HCT116 (cell line): Measurements from ENCODE around the gene C22orf39. TPM values are rescaled to one million over a fixed set of nuclear protein-coding genes. Genes with fewer than 3 reads are reported as not detected.

Experiments used
- ATAC-seq: fragments of 200-7000 bp; cut with Tn5 transposase; 2 replicates; pipeline ENCODE4 v1.9.1; 2020; ENCODE audit warnings: mild to moderate bottlenecking, moderate library complexity
- BruUV-seq: library from RNA; stranded (reverse); fragments of 400-500 nt; replicated peaks from 2 replicates; lab custom pipeline; 2021; lab: Mats Ljungman, UMichigan
- CTCF ChIA-PET: fragments of 300-600 bp; sonication (Branson Sonifier 250); formaldehyde crosslinking; loops from one replicate; lab custom pipeline; 2021; ENCODE audit warnings: antibody characterized with exemption; lab: Charles Lee
- POLR2A ChIA-PET: fragments of 300-600, 350-600 bp; sonication (Branson Sonifier 250); formaldehyde crosslinking; loops from one replicate; lab custom pipeline; 2021; ENCODE audit warnings: antibody characterized with exemption; lab: Charles Lee
- RAD21 ChIA-PET, 2 experiments: fragments of 300-600 bp; sonication (Branson Sonifier 250); formaldehyde crosslinking; loops; one replicate each; lab custom pipeline; 2023; ENCODE audit warnings: low total read pairs in 2 of 2; ENCODE audit not compliant: uncharacterized antibody in 2 of 2, unreplicated experiment in 2 of 2, low non-redundant PET in 1 of 2; lab: Charles Lee
- DNase-seq: peaks from one replicate; pipeline ENCODE4 v3.0.0-alpha.2; 2010; ENCODE audit warnings: low read depth, low spot score
- H2AFZ ChIP-seq: fragments of 200-600 bp; shearing (Covaris generic), sonication (generic); 2 replicates; pipeline ENCODE4 v1.6.1; 2017; ENCODE audit warnings: low read depth, mixed run types, mixed read lengths, antibody characterized with exemption, low read length; ENCODE audit not compliant: poor library complexity, severe bottlenecking
- H3K27ac ChIP-seq: 2 replicates; pipeline ENCODE4 v1.5.1; 2012; ENCODE audit warnings: low read depth, low read length
- H3K27me3 ChIP-seq: fragments of 200-600 bp; sonication (generic); 2 replicates; pipeline ENCODE4 v1.6.1; 2016; ENCODE audit warnings: mixed run types, low read length, mixed read lengths; ENCODE audit not compliant: insufficient read depth
- H3K36me3 ChIP-seq, 2 experiments: fragments of 200-500 bp in 1 of 2; fragments of 200-600 bp in 1 of 2; sonication (Bioruptor generic) in 1 of 2; sonication (generic) in 1 of 2; 2 replicates each; pipeline versions ENCODE4 v1.5.1 to v1.6.1; 2014 to 2016; ENCODE audit warnings: low read length in 2 of 2, inconsistent platforms in 1 of 2, mixed read lengths in 1 of 2, mixed run types in 1 of 2; ENCODE audit not compliant: insufficient read depth in 2 of 2, control insufficient read depth in 1 of 2
- H3K4me1 ChIP-seq, 2 experiments: fragments of 200-600 bp in 1 of 2; sonication (generic) in 1 of 2; 2 replicates each; pipeline versions ENCODE4 v1.5.1 to v1.6.1; 2012 to 2017; ENCODE audit warnings: low read length in 2 of 2, inconsistent platforms in 1 of 2, mild to moderate bottlenecking in 1 of 2, mixed read lengths in 1 of 2, mixed run types in 1 of 2, moderate library complexity in 1 of 2; ENCODE audit not compliant: insufficient read depth in 2 of 2, control insufficient read depth in 1 of 2
- H3K4me2 ChIP-seq: fragments of 200-600 bp; sonication (generic); 2 replicates; pipeline ENCODE4 v1.6.1; 2017; ENCODE audit warnings: mixed run types, low read length, mixed read lengths
- H3K4me3 ChIP-seq, 2 experiments: fragments of 200-600 bp in 1 of 2; sonication (generic) in 1 of 2; replicated peaks in 1 of 2; 2 replicates each; pipeline ENCODE4 v1.5.1; 2011 to 2016; ENCODE audit warnings: low read length in 2 of 2, control low read depth in 1 of 2, low read depth in 1 of 2, mild to moderate bottlenecking in 1 of 2, mixed read lengths in 1 of 2, mixed run types in 1 of 2
- H3K79me2 ChIP-seq: fragments of 200-600 bp; sonication (generic); 2 replicates; pipeline ENCODE4 v1.6.1; 2017; ENCODE audit warnings: mild to moderate bottlenecking, mixed run types, low read length, moderate library complexity, mixed read lengths; ENCODE audit not compliant: insufficient read depth
- H3K9ac ChIP-seq: fragments of 200-600 bp; sonication (generic); 2 replicates; pipeline ENCODE4 v1.6.1; 2016; ENCODE audit warnings: low read length, mixed read lengths
- H3K9me2 ChIP-seq: fragments of 200-600 bp; sonication (generic), shearing (Covaris generic); 2 replicates; pipeline ENCODE4 v1.6.1; 2017; ENCODE audit warnings: mixed run types, mild to moderate bottlenecking, moderate library complexity; ENCODE audit not compliant: insufficient read depth
- H3K9me3 ChIP-seq, 2 experiments: fragments of 200-500 bp in 1 of 2; fragments of 200-600 bp in 1 of 2; sonication (Bioruptor generic) in 1 of 2; sonication (generic) in 1 of 2; 2 replicates each; pipeline ENCODE4 v1.6.1; 2014 to 2017; ENCODE audit warnings: low read length in 2 of 2, mixed read lengths in 2 of 2, inconsistent platforms in 1 of 2, low read depth in 1 of 2, mild to moderate bottlenecking in 1 of 2, mixed run types in 1 of 2, moderate library complexity in 1 of 2; ENCODE audit not compliant: control insufficient read depth in 1 of 2, insufficient read depth in 1 of 2
- H4K20me1 ChIP-seq: fragments of 200-600 bp; sonication (generic), shearing (Covaris generic); 2 replicates; pipeline ENCODE4 v1.6.1; 2017; ENCODE audit warnings: mixed run types, mild to moderate bottlenecking, moderate library complexity; ENCODE audit not compliant: insufficient read depth
- ATF3 ChIP-seq: IDR thresholded peaks from 2 replicates; pipeline ENCODE4 v1.6.1; 2012
- CEBPB ChIP-seq: IDR thresholded peaks from 2 replicates; pipeline ENCODE4 v1.6.1; 2012; ENCODE audit warnings: low read depth
- EGR1 ChIP-seq: IDR thresholded peaks from 2 replicates; pipeline ENCODE4 v1.6.1; 2012; ENCODE audit warnings: low read depth
- ELF1 ChIP-seq: IDR thresholded peaks from 2 replicates; pipeline ENCODE4 v1.6.1; 2012; ENCODE audit warnings: low read depth, borderline replicate concordance
- EZH2 ChIP-seq: fragments of 200-600 bp; sonication (generic); IDR thresholded peaks from 2 replicates; pipeline ENCODE4 v1.6.1; 2017; ENCODE audit warnings: antibody characterized with exemption, mixed run types
- FOSL1 ChIP-seq: IDR thresholded peaks from 2 replicates; pipeline ENCODE4 v1.6.1; 2012; ENCODE audit warnings: low read depth
- JUND ChIP-seq: IDR thresholded peaks from 2 replicates; pipeline ENCODE4 v1.6.1; 2012
- POLR2AphosphoS5 ChIP-seq: IDR thresholded peaks from 2 replicates; pipeline ENCODE4 v1.6.1; 2011; ENCODE audit warnings: mild to moderate bottlenecking, low read depth, low read length, moderate library complexity
- RAD21 ChIP-seq: IDR thresholded peaks from 2 replicates; pipeline ENCODE4 v1.6.1; 2012; ENCODE audit warnings: low read depth, mild to moderate bottlenecking
- SIN3A ChIP-seq: IDR thresholded peaks from 2 replicates; pipeline ENCODE4 v1.6.1; 2012; ENCODE audit warnings: low read depth
- TCF7L2 ChIP-seq: IDR thresholded peaks from 2 replicates; pipeline ENCODE4 v1.7.0; 2011; ENCODE audit warnings: borderline replicate concordance, inconsistent platforms; ENCODE audit not compliant: insufficient read depth, insufficient read length; ENCODE audit errors: extremely low read depth
- YY1 ChIP-seq: IDR thresholded peaks from 2 replicates; pipeline ENCODE4 v1.6.1; 2011; ENCODE audit warnings: low read length, low read depth, moderate library complexity, mild to moderate bottlenecking; ENCODE audit not compliant: insufficient replicate concordance; ENCODE audit errors: extremely low read depth
- ZNF274 ChIP-seq: fragments of 200-500 bp; sonication (Bioruptor generic); IDR thresholded peaks from 2 replicates; pipeline ENCODE4 v1.6.1; 2014; ENCODE audit warnings: mild to moderate bottlenecking, low read depth, low read length, inconsistent platforms
- intact Hi-C: fragments of 100-400 bp; cut with micrococcal nuclease; formaldehyde crosslinking; loops from 2 replicates; pipeline ENCODE4 v1.10.0; 2022
- total RNA-seq: library from RNA; stranded (reverse); gene quantifications from one replicate; pipeline ENCODE4 v1.2.1, GENCODE V29; 2021; ENCODE audit not compliant: unreplicated experiment
- TF ChIP-seq, protein P1 (sequence below): IDR thresholded peaks from 2 replicates; pipeline ENCODE4 v1.6.1; 2012; ENCODE audit warnings: low read depth
- TF ChIP-seq, protein P2 (sequence below): IDR thresholded peaks from 2 replicates; pipeline ENCODE4 v1.6.1; 2011; ENCODE audit warnings: mild to moderate bottlenecking, low read length, moderate library complexity; ENCODE audit not compliant: insufficient replicate concordance; ENCODE audit errors: extremely low read depth

The C22orf39 gene
- total RNA-seq, 1 experiment from 2014 or later, result 17.7 TPM

DNA sequence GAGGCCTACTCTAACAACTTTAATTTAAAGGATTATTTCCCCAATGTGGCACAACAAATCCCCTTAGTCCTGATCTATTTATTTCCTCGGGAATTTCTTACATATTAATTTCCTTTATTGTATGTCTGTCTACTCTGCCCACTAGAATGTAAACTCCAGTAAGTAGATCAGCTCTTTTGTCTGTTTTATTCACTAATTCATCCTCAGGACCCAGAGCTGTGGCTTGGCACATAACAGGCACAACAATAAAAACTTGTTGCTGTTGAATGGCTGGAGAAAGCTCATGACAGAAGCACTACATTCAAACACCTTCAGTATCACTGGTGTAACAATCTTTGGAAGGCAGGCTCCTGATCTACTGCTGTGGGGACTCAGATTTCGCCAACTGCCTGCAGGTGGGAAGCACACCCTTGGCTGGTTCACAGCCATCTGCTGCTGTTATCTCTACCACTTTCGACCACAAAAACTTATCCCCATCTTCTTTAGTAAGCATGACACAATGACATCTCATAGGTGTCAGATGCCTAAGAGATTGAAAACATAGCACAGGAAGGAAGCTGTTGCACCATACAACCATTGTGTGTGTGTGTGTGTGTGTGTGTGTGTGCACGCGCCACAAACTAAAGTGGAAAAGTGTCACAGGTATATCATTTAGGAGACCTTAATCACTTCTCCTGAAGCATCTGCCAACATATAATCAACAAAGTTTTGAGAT is 27.9 kb downstream of the C22orf39 start:
- H2AFZ ChIP-seq, result no peak overlapping the region
- DNase-seq, result no peak
- no peaks in the 10 kb centered on the region for H3K9me2 ChIP-seq
- CTCF ChIA-PET, result no interaction called here
- no TSS peak for BruUV-seq
- no peaks in the 10 kb centered on the region for H3K36me3 ChIP-seq
- POLR2A ChIA-PET, result no interaction called here
- intact Hi-C loops, result no loop called here
- H3K4me2 ChIP-seq, result no peak overlapping the region
- H3K27me3 ChIP-seq, result no peaks in the 10 kb centered on the region
- TF ChIP-seq ELF1, result no peak
- TF ChIP-seq SIN3A, result no peak
- no peak for TF ChIP-seq POLR2AphosphoS5
- TF ChIP-seq, protein P1, sequence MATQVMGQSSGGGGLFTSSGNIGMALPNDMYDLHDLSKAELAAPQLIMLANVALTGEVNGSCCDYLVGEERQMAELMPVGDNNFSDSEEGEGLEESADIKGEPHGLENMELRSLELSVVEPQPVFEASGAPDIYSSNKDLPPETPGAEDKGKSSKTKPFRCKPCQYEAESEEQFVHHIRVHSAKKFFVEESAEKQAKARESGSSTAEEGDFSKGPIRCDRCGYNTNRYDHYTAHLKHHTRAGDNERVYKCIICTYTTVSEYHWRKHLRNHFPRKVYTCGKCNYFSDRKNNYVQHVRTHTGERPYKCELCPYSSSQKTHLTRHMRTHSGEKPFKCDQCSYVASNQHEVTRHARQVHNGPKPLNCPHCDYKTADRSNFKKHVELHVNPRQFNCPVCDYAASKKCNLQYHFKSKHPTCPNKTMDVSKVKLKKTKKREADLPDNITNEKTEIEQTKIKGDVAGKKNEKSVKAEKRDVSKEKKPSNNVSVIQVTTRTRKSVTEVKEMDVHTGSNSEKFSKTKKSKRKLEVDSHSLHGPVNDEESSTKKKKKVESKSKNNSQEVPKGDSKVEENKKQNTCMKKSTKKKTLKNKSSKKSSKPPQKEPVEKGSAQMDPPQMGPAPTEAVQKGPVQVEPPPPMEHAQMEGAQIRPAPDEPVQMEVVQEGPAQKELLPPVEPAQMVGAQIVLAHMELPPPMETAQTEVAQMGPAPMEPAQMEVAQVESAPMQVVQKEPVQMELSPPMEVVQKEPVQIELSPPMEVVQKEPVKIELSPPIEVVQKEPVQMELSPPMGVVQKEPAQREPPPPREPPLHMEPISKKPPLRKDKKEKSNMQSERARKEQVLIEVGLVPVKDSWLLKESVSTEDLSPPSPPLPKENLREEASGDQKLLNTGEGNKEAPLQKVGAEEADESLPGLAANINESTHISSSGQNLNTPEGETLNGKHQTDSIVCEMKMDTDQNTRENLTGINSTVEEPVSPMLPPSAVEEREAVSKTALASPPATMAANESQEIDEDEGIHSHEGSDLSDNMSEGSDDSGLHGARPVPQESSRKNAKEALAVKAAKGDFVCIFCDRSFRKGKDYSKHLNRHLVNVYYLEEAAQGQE, result no peak
- no peak for TF ChIP-seq JUND
- TF ChIP-seq CEBPB, result no peak
- TF ChIP-seq RAD21, result no peak
- no peak for TF ChIP-seq EGR1
- no peak for TF ChIP-seq FOSL1
- TF ChIP-seq EZH2, result no peak
- no peak for TF ChIP-seq ZNF274
- TF ChIP-seq, protein P2, sequence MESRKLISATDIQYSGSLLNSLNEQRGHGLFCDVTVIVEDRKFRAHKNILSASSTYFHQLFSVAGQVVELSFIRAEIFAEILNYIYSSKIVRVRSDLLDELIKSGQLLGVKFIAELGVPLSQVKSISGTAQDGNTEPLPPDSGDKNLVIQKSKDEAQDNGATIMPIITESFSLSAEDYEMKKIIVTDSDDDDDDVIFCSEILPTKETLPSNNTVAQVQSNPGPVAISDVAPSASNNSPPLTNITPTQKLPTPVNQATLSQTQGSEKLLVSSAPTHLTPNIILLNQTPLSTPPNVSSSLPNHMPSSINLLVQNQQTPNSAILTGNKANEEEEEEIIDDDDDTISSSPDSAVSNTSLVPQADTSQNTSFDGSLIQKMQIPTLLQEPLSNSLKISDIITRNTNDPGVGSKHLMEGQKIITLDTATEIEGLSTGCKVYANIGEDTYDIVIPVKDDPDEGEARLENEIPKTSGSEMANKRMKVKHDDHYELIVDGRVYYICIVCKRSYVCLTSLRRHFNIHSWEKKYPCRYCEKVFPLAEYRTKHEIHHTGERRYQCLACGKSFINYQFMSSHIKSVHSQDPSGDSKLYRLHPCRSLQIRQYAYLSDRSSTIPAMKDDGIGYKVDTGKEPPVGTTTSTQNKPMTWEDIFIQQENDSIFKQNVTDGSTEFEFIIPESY, result no peak
- no peak for TF ChIP-seq TCF7L2
- TF ChIP-seq ATF3, result no peak
- TF ChIP-seq YY1, result no peak
- H3K79me2 ChIP-seq, result peaks cover 96% of the 10 kb centered on the region
- H3K9me3 ChIP-seq, result no peaks in the 10 kb centered on the region
- peaks cover 10% of the 10 kb centered on the region for H4K20me1 ChIP-seq
- no peak overlapping the region for H3K9ac ChIP-seq
- no peak overlapping the region for H3K27ac ChIP-seq
- RAD21 ChIA-PET, result interaction anchor here in 1 of 2 experiments (0.6 kb wide), 1 partner anchor 176 kb away, joined by 4 read pairs; no protein-coding TSS in a partner anchor
- no peaks in the 10 kb centered on the region for H3K4me1 ChIP-seq
- ATAC-seq, result no peak
- no peak overlapping the region for H3K4me3 ChIP-seq
